GM18867 (cell line): ENCODE measurements around the gene PXDN.
"Not testable (repeated sequence)": the region's sequence is repeated elsewhere in the genome, so short reads cannot be mapped to it uniquely, and the experiment has no call there.

Source experiments
- ATAC-seq: cut with Tn5 transposase; IDR thresholded peaks from one replicate; pipeline ENCODE4 v1.9.1; 2021; ENCODE audit warnings: mild to moderate bottlenecking, moderate library complexity; ENCODE audit not compliant: unreplicated experiment

PXDN gene

GRCh38 chr2:1724351-1724750, 20.0 kb downstream of the PXDN start:
- not testable (repeated sequence) for ATAC-seq

GRCh38 chr2:1723397-1724042, 20.8 kb downstream of the PXDN start:
- no peak for ATAC-seq

- ATAC-seq, result no peak
Observed at GRCh38 chr2:1722692-1723091, 21.6 kb downstream of the PXDN start.

GRCh38 chr2:1721706-1722646, 22.3 kb downstream of the PXDN start:
- ATAC-seq, result no peak

GRCh38 chr2:1718339-1719220, 25.7 kb downstream of the PXDN start:
- ATAC-seq, result no peak

GRCh38 chr2:1717113-1717512, 27.2 kb downstream of the PXDN start:
- ATAC-seq, result no peak

- ATAC-seq, result no peak
Observed at GRCh38 chr2:1716441-1716840, 27.9 kb downstream of the PXDN start.

GRCh38 chr2:1716014-1716305, 28.4 kb downstream of the PXDN start:
- ATAC-seq, result not testable (repeated sequence)

- ATAC-seq, result no peak
Observed at GRCh38 chr2:1715184-1716013, 28.9 kb downstream of the PXDN start.

- ATAC-seq, result no peak
Observed at GRCh38 chr2:1714291-1715064, 29.8 kb downstream of the PXDN start.

- ATAC-seq, result no peak
Observed at GRCh38 chr2:1713839-1714236, 30.5 kb downstream of the PXDN start.

- no peak for ATAC-seq
Observed at GRCh38 chr2:1713142-1713838, 31.0 kb downstream of the PXDN start.

- no peak for ATAC-seq
Observed at GRCh38 chr2:1709946-1710560, 34.3 kb downstream of the PXDN start.

GRCh38 chr2:1709335-1709605, 35.0 kb downstream of the PXDN start:
- ATAC-seq, result no peak

- no peak for ATAC-seq
Observed at GRCh38 chr2:1708476-1709334, 35.6 kb downstream of the PXDN start.

GRCh38 chr2:1707771-1708418, 36.4 kb downstream of the PXDN start:
- no peak for ATAC-seq

- ATAC-seq, result not testable (repeated sequence)
Observed at GRCh38 chr2:1706089-1706841, 38.0 kb downstream of the PXDN start.
